Measurements from ENCODE around the gene IMMP2L. TPM values are rescaled to one million over a fixed set of nuclear protein-coding genes. Genes with fewer than 3 reads are reported as not detected.
"Not testable (repeated sequence)": the region's sequence is repeated elsewhere in the genome, so short reads cannot be mapped to it uniquely, and the experiment has no call there.

The IMMP2L gene
- total RNA-seq, 1 experiment from 2014 or later: 8.6 TPM

- Histone ChIP-seq H3K9ac (ENCODE audit: low read length) (no peak overlapping the region), H3K4me3 (ENCODE audit: low read length) (no peak overlapping the region), H3K4me1 (ENCODE audit: insufficient read depth, low read length) (no peaks in the 10 kb centered on the region), H3K27ac (ENCODE audit: low read length) (no peak overlapping the region), H3K27me3 (ENCODE audit: low read length) (no peaks in the 10 kb centered on the region), H3K9me2 (replicated peaks; ENCODE audit: low read length) (no peaks in the 10 kb centered on the region), H3K36me3 (ENCODE audit: low read depth, low read length) (no peaks in the 10 kb centered on the region), H4K20me1 (ENCODE audit: low read length) (no peaks in the 10 kb centered on the region), H3K79me2 (ENCODE audit: low read length) (no peaks in the 10 kb centered on the region), H2AFZ (ENCODE audit: low read length) (no peak overlapping the region), H3K4me2 (ENCODE audit: low read length) (no peak overlapping the region), H3K9me3 (ENCODE audit: low read length) (no peaks in the 10 kb centered on the region), H3F3A (ENCODE audit: low read length, unreplicated experiment) (no peaks in the 10 kb centered on the region)
- DNase-seq (no peak), ATAC-seq (no peak)
- no peak for TF ChIP-seq EZH2phosphoT487 (IDR thresholded peaks at IDR 0.05; ENCODE audit: borderline replicate concordance, low read length)
- TF ChIP-seq CTCF (conservative IDR thresholded peaks at IDR 0.05; ENCODE audit: low read depth, low read length): no peak
- no peak for TF ChIP-seq EZH2 (IDR thresholded peaks at IDR 0.05; ENCODE audit: low read length, unreplicated experiment)
- BruUV-seq (replicated peaks): no TSS peak
- ChIA-PET POLR2A (ENCODE audit: unreplicated experiment) (no interaction called here), CTCF (no interaction called here)
- intact Hi-C loops (cut with micrococcal nuclease): no loop called here
These were observed 87.4 kb downstream of the IMMP2L start for GRCh38 chr7:111474723-111475418.

GRCh38 chr7:111473449-111474198 lies 88.7 kb downstream of the IMMP2L start:
- Histone ChIP-seq H3K4me2 (ENCODE audit: low read length) (no peak overlapping the region), H4K20me1 (ENCODE audit: low read length) (no peaks in the 10 kb centered on the region), H3K79me2 (ENCODE audit: low read length) (no peaks in the 10 kb centered on the region), H3K9ac (ENCODE audit: low read length) (no peak overlapping the region), H3K9me2 (replicated peaks; ENCODE audit: low read length) (no peaks in the 10 kb centered on the region), H3F3A (ENCODE audit: low read length, unreplicated experiment) (no peaks in the 10 kb centered on the region), H3K27me3 (ENCODE audit: low read length) (no peaks in the 10 kb centered on the region), H3K9me3 (ENCODE audit: low read length) (no peaks in the 10 kb centered on the region), H3K4me1 (ENCODE audit: insufficient read depth, low read length) (no peaks in the 10 kb centered on the region), H3K27ac (ENCODE audit: low read length) (no peak overlapping the region), H3K36me3 (ENCODE audit: low read depth, low read length) (no peaks in the 10 kb centered on the region), H3K4me3 (ENCODE audit: low read length) (no peak overlapping the region), H2AFZ (ENCODE audit: low read length) (no peak overlapping the region)
- POLR2A ChIA-PET (ENCODE audit: unreplicated experiment): no interaction called here
- no peak for ATAC-seq
- TF ChIP-seq EZH2 (IDR thresholded peaks at IDR 0.05; ENCODE audit: low read length, unreplicated experiment): no peak
- TF ChIP-seq CTCF (conservative IDR thresholded peaks at IDR 0.05; ENCODE audit: low read depth, low read length): no peak
- TF ChIP-seq EZH2phosphoT487 (IDR thresholded peaks at IDR 0.05; ENCODE audit: borderline replicate concordance, low read length): no peak
- DNase-seq: no peak
- intact Hi-C loops (cut with micrococcal nuclease): no loop called here
- CTCF ChIA-PET: no interaction called here
- no TSS peak for BruUV-seq (replicated peaks)

- ChIA-PET CTCF (no interaction called here), POLR2A (ENCODE audit: unreplicated experiment) (no interaction called here)
- Histone ChIP-seq H3K79me2 (ENCODE audit: low read length) (no peaks in the 10 kb centered on the region), H3K27me3 (ENCODE audit: low read length) (no peaks in the 10 kb centered on the region), H3K9me2 (replicated peaks; ENCODE audit: low read length) (no peaks in the 10 kb centered on the region), H3K4me2 (ENCODE audit: low read length) (no peak overlapping the region), H3K27ac (ENCODE audit: low read length) (no peak overlapping the region), H3K4me1 (ENCODE audit: insufficient read depth, low read length) (no peaks in the 10 kb centered on the region), H2AFZ (ENCODE audit: low read length) (no peak overlapping the region), H3K9me3 (ENCODE audit: low read length) (no peaks in the 10 kb centered on the region), H3F3A (ENCODE audit: low read length, unreplicated experiment) (no peaks in the 10 kb centered on the region), H3K4me3 (ENCODE audit: low read length) (no peak overlapping the region), H3K36me3 (ENCODE audit: low read depth, low read length) (no peaks in the 10 kb centered on the region), H4K20me1 (ENCODE audit: low read length) (no peaks in the 10 kb centered on the region), H3K9ac (ENCODE audit: low read length) (no peak overlapping the region)
- intact Hi-C loops (cut with micrococcal nuclease): no loop called here
- TF ChIP-seq CTCF (conservative IDR thresholded peaks at IDR 0.05; ENCODE audit: low read depth, low read length) (no peak), EZH2phosphoT487 (IDR thresholded peaks at IDR 0.05; ENCODE audit: borderline replicate concordance, low read length) (no peak), EZH2 (IDR thresholded peaks at IDR 0.05; ENCODE audit: low read length, unreplicated experiment) (no peak)
- no peak for ATAC-seq
- DNase-seq: no peak
- BruUV-seq (replicated peaks): no TSS peak
These were observed 91.3 kb downstream of the IMMP2L start for GRCh38 chr7:111470998-111471397.

- H3K4me2 ChIP-seq (ENCODE audit: low read length); H3K27ac ChIP-seq (ENCODE audit: low read length); H3K79me2 ChIP-seq (ENCODE audit: low read length); H3F3A ChIP-seq (ENCODE audit: low read length, unreplicated experiment); H3K9me3 ChIP-seq (ENCODE audit: low read length); H3K9me2 ChIP-seq (replicated peaks; ENCODE audit: low read length); CTCF ChIA-PET; BruUV-seq (replicated peaks); H3K27me3 ChIP-seq (ENCODE audit: low read length); H3K4me3 ChIP-seq (ENCODE audit: low read length); H2AFZ ChIP-seq (ENCODE audit: low read length); ATAC-seq; DNase-seq; intact Hi-C loops (cut with micrococcal nuclease); H3K36me3 ChIP-seq (ENCODE audit: low read depth, low read length); H4K20me1 ChIP-seq (ENCODE audit: low read length); POLR2A ChIA-PET (ENCODE audit: unreplicated experiment); H3K9ac ChIP-seq (ENCODE audit: low read length); H3K4me1 ChIP-seq (ENCODE audit: insufficient read depth, low read length): not testable (repeated sequence)
These were observed 92.4 kb downstream of the IMMP2L start for GRCh38 chr7:111469894-111470293.
